Measurements from ENCODE around the gene IQSEC1. TPM values are rescaled to one million over a fixed set of nuclear protein-coding genes. Genes with fewer than 3 reads are reported as not detected.

IQSEC1 gene
- polyA plus RNA-seq, 2 of the 4 experiments (the other 2 are of a cell fraction), result 3.7 to 10.7 TPM

- H3K4me3 ChIP-seq, result no peak overlapping the region
- 93% methylated on average over 5 of the region's 5 CpGs for WGBS (ENCODE audit: missing lambda C conversion rate)
- ChIA-PET POLR2A (no interaction called here), CTCF (interaction anchor here (0.9 kb wide), 1 partner anchor 28 kb away, joined by 3 read pairs; no protein-coding TSS in a partner anchor)
- ATAC-seq, result no peak
- no peak for FAIRE-seq
- H3K27ac ChIP-seq, result no peak overlapping the region
- H3K4me2 ChIP-seq, result no peak overlapping the region
- no peak for TF ChIP-seq TP53 (CRISPR knock-in tag; IDR thresholded peaks at IDR 0.05)
- TF ChIP-seq ESRRA (IDR thresholded peaks at IDR 0.05; ENCODE audit: borderline replicate concordance, low read length), result no peak
- no peak for TF ChIP-seq ZC3H11A (IDR thresholded peaks at IDR 0.05)
- TF ChIP-seq, protein P1, sequence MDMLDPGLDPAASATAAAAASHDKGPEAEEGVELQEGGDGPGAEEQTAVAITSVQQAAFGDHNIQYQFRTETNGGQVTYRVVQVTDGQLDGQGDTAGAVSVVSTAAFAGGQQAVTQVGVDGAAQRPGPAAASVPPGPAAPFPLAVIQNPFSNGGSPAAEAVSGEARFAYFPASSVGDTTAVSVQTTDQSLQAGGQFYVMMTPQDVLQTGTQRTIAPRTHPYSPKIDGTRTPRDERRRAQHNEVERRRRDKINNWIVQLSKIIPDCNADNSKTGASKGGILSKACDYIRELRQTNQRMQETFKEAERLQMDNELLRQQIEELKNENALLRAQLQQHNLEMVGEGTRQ (IDR thresholded peaks at IDR 0.05), result no peak
- TF ChIP-seq RFX5 (IDR thresholded peaks at IDR 0.05), result no peak
- no peak for TF ChIP-seq POLR2AphosphoS2 (conservative IDR thresholded peaks at IDR 0.05; ENCODE audit: low read length)
- TF ChIP-seq, protein P2, sequence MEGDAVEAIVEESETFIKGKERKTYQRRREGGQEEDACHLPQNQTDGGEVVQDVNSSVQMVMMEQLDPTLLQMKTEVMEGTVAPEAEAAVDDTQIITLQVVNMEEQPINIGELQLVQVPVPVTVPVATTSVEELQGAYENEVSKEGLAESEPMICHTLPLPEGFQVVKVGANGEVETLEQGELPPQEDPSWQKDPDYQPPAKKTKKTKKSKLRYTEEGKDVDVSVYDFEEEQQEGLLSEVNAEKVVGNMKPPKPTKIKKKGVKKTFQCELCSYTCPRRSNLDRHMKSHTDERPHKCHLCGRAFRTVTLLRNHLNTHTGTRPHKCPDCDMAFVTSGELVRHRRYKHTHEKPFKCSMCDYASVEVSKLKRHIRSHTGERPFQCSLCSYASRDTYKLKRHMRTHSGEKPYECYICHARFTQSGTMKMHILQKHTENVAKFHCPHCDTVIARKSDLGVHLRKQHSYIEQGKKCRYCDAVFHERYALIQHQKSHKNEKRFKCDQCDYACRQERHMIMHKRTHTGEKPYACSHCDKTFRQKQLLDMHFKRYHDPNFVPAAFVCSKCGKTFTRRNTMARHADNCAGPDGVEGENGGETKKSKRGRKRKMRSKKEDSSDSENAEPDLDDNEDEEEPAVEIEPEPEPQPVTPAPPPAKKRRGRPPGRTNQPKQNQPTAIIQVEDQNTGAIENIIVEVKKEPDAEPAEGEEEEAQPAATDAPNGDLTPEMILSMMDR (IDR thresholded peaks at IDR 0.05), result no peak
- TF ChIP-seq ATOH8 (CRISPR knock-in tag; IDR thresholded peaks at IDR 0.05; ENCODE audit: low read depth), result no peak
- no peak for TF ChIP-seq FOSL2 (IDR thresholded peaks at IDR 0.05)
- TF ChIP-seq FOSL2 (CRISPR knock-in tag; IDR thresholded peaks at IDR 0.05), result no peak
- no peak for TF ChIP-seq KDM5A (IDR thresholded peaks at IDR 0.05)
- TF ChIP-seq SMC3 (IDR thresholded peaks at IDR 0.05), result no peak
- TF ChIP-seq HOXB13 (CRISPR knock-in tag; IDR thresholded peaks at IDR 0.05; ENCODE audit: low read depth), result no peak
- no peak for TF ChIP-seq BCL3 (IDR thresholded peaks at IDR 0.05)
- TF ChIP-seq FOXS1 (CRISPR knock-in tag; IDR thresholded peaks at IDR 0.05), result no peak
- no peaks in the 10 kb centered on the region for H3K9me3 ChIP-seq
- no peak for DNase-seq (ENCODE audit: low read depth in 1 of 2, low spot score in 1 of 2)
- no peaks in the 10 kb centered on the region for H3K4me1 ChIP-seq
These were observed 116.9 kb downstream of the IQSEC1 start for GRCh38 chr3:12956316-12956660.

- CTCF ChIA-PET, result interaction anchor here (0.9 kb wide), 3 partner anchors 10 to 29 kb away, joined by 3 to 4 read pairs (median 4); no protein-coding TSS in a partner anchor
- Histone ChIP-seq H3K4me2 (no peak overlapping the region), H3K4me1 (no peaks in the 10 kb centered on the region), H3K27ac (no peak overlapping the region), H3K9me3 (no peaks in the 10 kb centered on the region), H3K4me3 (no peak overlapping the region)
- no peak for ATAC-seq
- no peak for FAIRE-seq
- WGBS (ENCODE audit: missing lambda C conversion rate), result 87% methylated on average over 12 of the region's 14 CpGs
- no peak for TF ChIP-seq JUNB (IDR thresholded peaks at IDR 0.05)
- TF ChIP-seq RFX5 (IDR thresholded peaks at IDR 0.05), result no peak
- no peak for TF ChIP-seq NPAS2 (CRISPR knock-in tag; IDR thresholded peaks at IDR 0.05; ENCODE audit: borderline replicate concordance)
- TF ChIP-seq ESRRA (IDR thresholded peaks at IDR 0.05; ENCODE audit: borderline replicate concordance, low read length), result no peak
- no peak for TF ChIP-seq GATA3 (IDR thresholded peaks at IDR 0.05; ENCODE audit: borderline replicate concordance)
- TF ChIP-seq PBX3 (IDR thresholded peaks at IDR 0.05), result no peak
- TF ChIP-seq, protein P3, sequence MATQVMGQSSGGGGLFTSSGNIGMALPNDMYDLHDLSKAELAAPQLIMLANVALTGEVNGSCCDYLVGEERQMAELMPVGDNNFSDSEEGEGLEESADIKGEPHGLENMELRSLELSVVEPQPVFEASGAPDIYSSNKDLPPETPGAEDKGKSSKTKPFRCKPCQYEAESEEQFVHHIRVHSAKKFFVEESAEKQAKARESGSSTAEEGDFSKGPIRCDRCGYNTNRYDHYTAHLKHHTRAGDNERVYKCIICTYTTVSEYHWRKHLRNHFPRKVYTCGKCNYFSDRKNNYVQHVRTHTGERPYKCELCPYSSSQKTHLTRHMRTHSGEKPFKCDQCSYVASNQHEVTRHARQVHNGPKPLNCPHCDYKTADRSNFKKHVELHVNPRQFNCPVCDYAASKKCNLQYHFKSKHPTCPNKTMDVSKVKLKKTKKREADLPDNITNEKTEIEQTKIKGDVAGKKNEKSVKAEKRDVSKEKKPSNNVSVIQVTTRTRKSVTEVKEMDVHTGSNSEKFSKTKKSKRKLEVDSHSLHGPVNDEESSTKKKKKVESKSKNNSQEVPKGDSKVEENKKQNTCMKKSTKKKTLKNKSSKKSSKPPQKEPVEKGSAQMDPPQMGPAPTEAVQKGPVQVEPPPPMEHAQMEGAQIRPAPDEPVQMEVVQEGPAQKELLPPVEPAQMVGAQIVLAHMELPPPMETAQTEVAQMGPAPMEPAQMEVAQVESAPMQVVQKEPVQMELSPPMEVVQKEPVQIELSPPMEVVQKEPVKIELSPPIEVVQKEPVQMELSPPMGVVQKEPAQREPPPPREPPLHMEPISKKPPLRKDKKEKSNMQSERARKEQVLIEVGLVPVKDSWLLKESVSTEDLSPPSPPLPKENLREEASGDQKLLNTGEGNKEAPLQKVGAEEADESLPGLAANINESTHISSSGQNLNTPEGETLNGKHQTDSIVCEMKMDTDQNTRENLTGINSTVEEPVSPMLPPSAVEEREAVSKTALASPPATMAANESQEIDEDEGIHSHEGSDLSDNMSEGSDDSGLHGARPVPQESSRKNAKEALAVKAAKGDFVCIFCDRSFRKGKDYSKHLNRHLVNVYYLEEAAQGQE (IDR thresholded peaks at IDR 0.05), result no peak
- TF ChIP-seq HEYL (CRISPR knock-in tag; IDR thresholded peaks at IDR 0.05), result no peak
- no peak for TF ChIP-seq RNF2 (IDR thresholded peaks at IDR 0.05; ENCODE audit: borderline replicate concordance, low read depth)
- TF ChIP-seq HOXB13 (CRISPR knock-in tag; IDR thresholded peaks at IDR 0.05; ENCODE audit: low read depth), result no peak
- no peak for TF ChIP-seq BCL3 (IDR thresholded peaks at IDR 0.05)
- TF ChIP-seq FOXS1 (CRISPR knock-in tag; IDR thresholded peaks at IDR 0.05), result no peak
- no peak for TF ChIP-seq TP53 (CRISPR knock-in tag; IDR thresholded peaks at IDR 0.05)
- no peak for TF ChIP-seq CHD4 (IDR thresholded peaks at IDR 0.05; ENCODE audit: borderline replicate concordance)
- no peak for TF ChIP-seq E2F6 (IDR thresholded peaks at IDR 0.05; ENCODE audit: borderline replicate concordance, low read depth)
- DNase-seq (ENCODE audit: low read depth in 1 of 2, low spot score in 1 of 2), result no peak
- POLR2A ChIA-PET, result no interaction called here
These were observed 117.4 kb downstream of the IQSEC1 start for GRCh38 chr3:12955651-12956315.

Data from A549 (cell line).